ENCODE results near the gene CNP. TPM values are rescaled to one million over a fixed set of nuclear protein-coding genes. Genes with fewer than 3 reads are reported as not detected.

CNP gene
- total RNA-seq, 6 experiments from 2014 or later: 30.1 to 42.7 (median 33.0) TPM

DNA sequence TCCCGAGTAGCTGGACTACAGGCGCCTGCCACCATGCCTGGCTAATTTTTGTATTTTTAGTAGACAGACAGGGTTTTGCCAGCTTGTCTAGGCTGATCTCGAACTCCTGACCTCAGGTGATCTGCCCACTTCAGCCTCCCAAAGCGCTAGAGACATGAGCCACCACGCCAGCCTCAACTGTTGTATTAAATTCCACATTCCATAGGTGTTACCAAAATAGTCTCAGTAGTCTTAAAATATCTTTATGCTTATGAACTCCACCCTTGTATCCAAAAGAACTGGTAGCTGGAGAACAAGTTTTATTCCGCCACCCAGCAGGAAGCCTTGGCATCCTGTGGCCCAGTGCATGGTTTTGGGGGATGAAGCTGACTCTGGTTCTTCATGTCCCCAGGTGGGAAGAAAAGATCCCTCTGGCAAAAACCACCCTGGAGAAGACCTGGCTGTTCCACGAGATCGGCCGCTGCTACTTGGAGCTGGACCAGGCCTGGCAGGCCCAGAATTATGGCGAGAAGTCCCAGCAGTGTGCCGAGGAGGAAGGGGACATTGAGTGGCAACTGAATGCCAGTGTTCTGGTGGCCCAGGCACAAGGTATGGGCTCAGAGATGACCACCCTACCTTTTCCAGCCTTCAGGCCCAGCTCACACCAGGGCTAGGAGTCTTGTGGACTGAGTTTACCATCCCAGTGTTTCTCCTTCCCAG is 17.7 kb upstream of the CNP start:
- TF ChIP-seq, protein P1, sequence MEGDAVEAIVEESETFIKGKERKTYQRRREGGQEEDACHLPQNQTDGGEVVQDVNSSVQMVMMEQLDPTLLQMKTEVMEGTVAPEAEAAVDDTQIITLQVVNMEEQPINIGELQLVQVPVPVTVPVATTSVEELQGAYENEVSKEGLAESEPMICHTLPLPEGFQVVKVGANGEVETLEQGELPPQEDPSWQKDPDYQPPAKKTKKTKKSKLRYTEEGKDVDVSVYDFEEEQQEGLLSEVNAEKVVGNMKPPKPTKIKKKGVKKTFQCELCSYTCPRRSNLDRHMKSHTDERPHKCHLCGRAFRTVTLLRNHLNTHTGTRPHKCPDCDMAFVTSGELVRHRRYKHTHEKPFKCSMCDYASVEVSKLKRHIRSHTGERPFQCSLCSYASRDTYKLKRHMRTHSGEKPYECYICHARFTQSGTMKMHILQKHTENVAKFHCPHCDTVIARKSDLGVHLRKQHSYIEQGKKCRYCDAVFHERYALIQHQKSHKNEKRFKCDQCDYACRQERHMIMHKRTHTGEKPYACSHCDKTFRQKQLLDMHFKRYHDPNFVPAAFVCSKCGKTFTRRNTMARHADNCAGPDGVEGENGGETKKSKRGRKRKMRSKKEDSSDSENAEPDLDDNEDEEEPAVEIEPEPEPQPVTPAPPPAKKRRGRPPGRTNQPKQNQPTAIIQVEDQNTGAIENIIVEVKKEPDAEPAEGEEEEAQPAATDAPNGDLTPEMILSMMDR (IDR thresholded peaks at IDR 0.05): no peak
- TF ChIP-seq POLR2A (IDR thresholded peaks at IDR 0.05): no peak
- intact Hi-C loops (cut with DNase I): no loop called here
- H3K4me3 ChIP-seq: no peak overlapping the region
- no peaks in the 10 kb centered on the region for H3K27me3 ChIP-seq
- 64% methylated on average over 4 of the region's 11 CpGs for WGBS (ENCODE audit: insufficient coverage, low coverage, low lambda C conversion rate, missing lambda C conversion rate)
- H3K4me1 ChIP-seq: peaks cover 0 to 7% (median 0%) of the 10 kb centered on the region in 4 donors
- H3K36me3 ChIP-seq: no peaks in the 10 kb centered on the region
- H3K9me3 ChIP-seq: no peaks in the 10 kb centered on the region
- no peak for ATAC-seq
- DNase-seq: no peak
- H3K27ac ChIP-seq: no peak overlapping the region

GRCh38 chr17:41956522-41956921 is 10.1 kb upstream of the CNP start:
- H3K27me3 ChIP-seq: no peaks in the 10 kb centered on the region
- WGBS (ENCODE audit: insufficient coverage, low coverage, low lambda C conversion rate, missing lambda C conversion rate): 90% methylated on average over 6 of the region's 6 CpGs
- TF ChIP-seq, protein P1 (IDR thresholded peaks at IDR 0.05): no peak
- TF ChIP-seq POLR2A (IDR thresholded peaks at IDR 0.05): no peak
- intact Hi-C loops (cut with DNase I): loop anchor here in 1 of 2 donors (10.0 kb wide), 1 partner anchor 142 kb away; the partner anchor contains the start of genes FKBP10 and P3H4
- DNase-seq (no peak), ATAC-seq (no peak)
- H3K4me3 ChIP-seq: no peak overlapping the region
- no peaks in the 10 kb centered on the region for H3K4me1 ChIP-seq
- H3K27ac ChIP-seq: no peak overlapping the region
- H3K9me3 ChIP-seq: no peaks in the 10 kb centered on the region
- no peaks in the 10 kb centered on the region for H3K36me3 ChIP-seq

GRCh38 chr17:41957031-41957868 is 9.3 kb upstream of the CNP start:
- 61% methylated on average over 11 of the region's 11 CpGs for WGBS (ENCODE audit: insufficient coverage, low coverage, low lambda C conversion rate, missing lambda C conversion rate)
- H3K4me1 ChIP-seq: no peaks in the 10 kb centered on the region
- TF ChIP-seq, protein P1 (IDR thresholded peaks at IDR 0.05): no peak
- TF ChIP-seq POLR2A (IDR thresholded peaks at IDR 0.05): no peak
- intact Hi-C loops (cut with DNase I): loop anchor here in 1 of 2 donors (10.0 kb wide), 1 partner anchor 142 kb away; the partner anchor contains the start of genes FKBP10 and P3H4
- no peak overlapping the region for H3K4me3 ChIP-seq
- H3K27ac ChIP-seq: no peak overlapping the region
- H3K9me3 ChIP-seq: no peaks in the 10 kb centered on the region
- no peaks in the 10 kb centered on the region for H3K36me3 ChIP-seq
- no peak for DNase-seq
- no peak for ATAC-seq
- no peaks in the 10 kb centered on the region for H3K27me3 ChIP-seq

DNA sequence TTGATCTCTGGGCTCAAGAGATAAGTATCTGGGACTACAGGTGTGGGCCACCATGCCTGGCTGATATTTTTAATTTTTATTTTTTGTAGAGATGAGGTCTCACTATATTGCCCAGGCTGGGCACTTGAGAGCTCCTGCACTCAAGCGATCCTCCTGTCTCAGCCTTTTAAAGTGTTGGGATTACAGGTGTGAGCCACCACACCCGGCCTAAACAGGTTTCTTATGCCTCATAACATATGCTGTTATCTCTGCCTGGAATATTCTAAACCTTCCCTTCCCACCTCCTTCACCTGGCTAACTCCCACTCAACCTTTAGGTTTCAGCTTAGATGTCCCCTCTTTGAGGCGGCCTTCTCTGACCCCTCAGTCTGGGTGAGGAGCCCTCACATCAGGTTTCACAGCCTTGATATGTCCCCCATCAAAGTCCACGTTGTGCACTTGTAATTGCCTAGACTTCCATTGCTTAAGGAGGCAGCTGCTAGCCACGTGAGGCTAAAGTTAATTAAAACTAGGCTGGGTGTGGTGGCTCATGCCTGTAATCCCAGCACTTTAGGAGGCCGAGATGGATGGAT is 8.6 kb upstream of the CNP start:
- Histone ChIP-seq H3K9me3 (no peaks in the 10 kb centered on the region), H3K27ac (no peak overlapping the region), H3K27me3 (no peaks in the 10 kb centered on the region), H3K36me3 (no peaks in the 10 kb centered on the region), H3K4me3 (no peak overlapping the region), H3K4me1 (no peaks in the 10 kb centered on the region)
- WGBS (ENCODE audit: insufficient coverage, low coverage, low lambda C conversion rate, missing lambda C conversion rate): 76% methylated on average over 5 of the region's 6 CpGs
- DNase-seq: no peak
- intact Hi-C loops (cut with DNase I): loop anchor here in 1 of 2 donors (10.0 kb wide), 1 partner anchor 143 kb away; the partner anchor contains the start of genes FKBP10 and P3H4
- no peak for TF ChIP-seq POLR2A (IDR thresholded peaks at IDR 0.05)
- TF ChIP-seq, protein P1 (IDR thresholded peaks at IDR 0.05): no peak
- no peak for ATAC-seq
